SK-N-SH (cell line): Measurements from ENCODE around the gene SYT1.

ENCODE experiments used
- CHD2 ChIP-seq: fragments of 150-350 bp; IDR thresholded peaks from 2 replicates; pipeline ENCODE4 v1.6.1; 2018; ENCODE audit warnings: low read length; ENCODE audit not compliant: partially characterized antibody
- EP300 ChIP-seq, 2 experiments: IDR thresholded peaks; 2 replicates each; pipeline versions ENCODE4 v1.4.0 to v1.6.1; 2012; ENCODE audit warnings: borderline replicate concordance in 1 of 2, low read depth in 1 of 2, low read length in 1 of 2
- EZH2phosphoT487 ChIP-seq: fragments of 200-600 bp; sonication (generic); IDR thresholded peaks from 2 replicates; pipeline ENCODE4 v1.6.1; 2017; ENCODE audit warnings: low read depth, mixed run types, mild to moderate bottlenecking, antibody characterized with exemption, moderate library complexity, borderline replicate concordance
- GABPA ChIP-seq: IDR thresholded peaks from 2 replicates; pipeline ENCODE4 v1.4.0; 2012; ENCODE audit warnings: low read depth, mild to moderate bottlenecking
- JUND ChIP-seq: IDR thresholded peaks from 2 replicates; pipeline ENCODE4 v1.4.0; 2012
- MXI1 ChIP-seq: IDR thresholded peaks from 2 replicates; pipeline ENCODE4 v1.6.1; 2012; ENCODE audit warnings: mild to moderate bottlenecking, low read depth, low read length, improper control_type of control experiment
- NFIC ChIP-seq: IDR thresholded peaks from 2 replicates; pipeline ENCODE4 v1.4.0; 2012; ENCODE audit warnings: borderline replicate concordance
- POLR2AphosphoS5 ChIP-seq: IDR thresholded peaks from 2 replicates; pipeline ENCODE4 v1.6.1; 2012; ENCODE audit warnings: low read depth, low read length
- RCOR1 ChIP-seq: fragments of 150-350 bp; IDR thresholded peaks from 2 replicates; pipeline ENCODE4 v1.6.1; 2017; ENCODE audit warnings: antibody characterized with exemption, low read length
- TAF1 ChIP-seq: IDR thresholded peaks from 2 replicates; pipeline ENCODE4 v1.6.1; 2012; ENCODE audit warnings: low read depth, mild to moderate bottlenecking, low read length, moderate library complexity, borderline replicate concordance
- TEAD4 ChIP-seq: IDR thresholded peaks from 2 replicates; pipeline ENCODE4 v1.4.0; 2012; ENCODE audit warnings: mild to moderate bottlenecking, borderline replicate concordance; ENCODE audit not compliant: insufficient read depth
- TF ChIP-seq, protein P1 (sequence below): fragments of 200-600 bp; sonication (generic); IDR thresholded peaks from 2 replicates; pipeline ENCODE4 v1.6.1; 2017; ENCODE audit warnings: antibody characterized with exemption, mild to moderate bottlenecking, moderate library complexity
- TF ChIP-seq, protein P2 (sequence below): IDR thresholded peaks from 2 replicates; pipeline ENCODE4; 2012
- TF ChIP-seq, protein P3 (sequence below): IDR thresholded peaks from 2 replicates; pipeline ENCODE4 v1.4.0; 2012; ENCODE audit warnings: low read depth

DNA sequence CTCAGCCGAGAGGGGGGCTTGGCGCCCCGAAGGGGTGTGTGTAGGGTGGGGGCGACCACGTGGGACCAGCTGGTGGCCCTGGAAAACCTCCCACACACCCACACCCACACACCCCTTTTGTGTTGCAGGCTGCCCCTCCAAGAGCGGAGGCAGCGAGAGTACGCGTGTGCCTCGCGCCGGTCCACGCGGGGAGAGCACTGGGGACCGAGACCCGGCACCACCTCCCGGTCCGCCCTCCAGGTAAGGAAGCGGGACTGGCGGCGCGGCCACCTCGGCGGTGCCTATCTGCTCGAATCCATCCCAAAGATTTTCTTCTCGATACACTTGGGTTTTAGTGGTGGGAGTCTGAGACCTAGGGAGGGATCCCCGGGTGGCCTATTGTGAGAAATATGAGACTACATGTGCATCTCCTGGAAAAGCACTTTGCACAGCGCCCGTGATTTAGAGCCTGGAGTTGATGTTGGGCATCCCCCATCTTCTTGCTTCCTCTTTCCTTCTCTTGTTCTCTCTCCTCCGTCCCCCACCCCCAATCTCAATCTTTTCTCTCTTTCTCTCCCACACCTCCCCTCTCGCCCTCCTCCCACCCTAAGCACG lies 393 bp downstream of the SYT1 start:
- peak; percentile 78 for TF ChIP-seq MXI1
- TF ChIP-seq, protein P1, sequence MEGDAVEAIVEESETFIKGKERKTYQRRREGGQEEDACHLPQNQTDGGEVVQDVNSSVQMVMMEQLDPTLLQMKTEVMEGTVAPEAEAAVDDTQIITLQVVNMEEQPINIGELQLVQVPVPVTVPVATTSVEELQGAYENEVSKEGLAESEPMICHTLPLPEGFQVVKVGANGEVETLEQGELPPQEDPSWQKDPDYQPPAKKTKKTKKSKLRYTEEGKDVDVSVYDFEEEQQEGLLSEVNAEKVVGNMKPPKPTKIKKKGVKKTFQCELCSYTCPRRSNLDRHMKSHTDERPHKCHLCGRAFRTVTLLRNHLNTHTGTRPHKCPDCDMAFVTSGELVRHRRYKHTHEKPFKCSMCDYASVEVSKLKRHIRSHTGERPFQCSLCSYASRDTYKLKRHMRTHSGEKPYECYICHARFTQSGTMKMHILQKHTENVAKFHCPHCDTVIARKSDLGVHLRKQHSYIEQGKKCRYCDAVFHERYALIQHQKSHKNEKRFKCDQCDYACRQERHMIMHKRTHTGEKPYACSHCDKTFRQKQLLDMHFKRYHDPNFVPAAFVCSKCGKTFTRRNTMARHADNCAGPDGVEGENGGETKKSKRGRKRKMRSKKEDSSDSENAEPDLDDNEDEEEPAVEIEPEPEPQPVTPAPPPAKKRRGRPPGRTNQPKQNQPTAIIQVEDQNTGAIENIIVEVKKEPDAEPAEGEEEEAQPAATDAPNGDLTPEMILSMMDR = no peak
- TF ChIP-seq JUND = no peak
- TF ChIP-seq POLR2AphosphoS5 = no peak
- no peak for TF ChIP-seq GABPA
- TF ChIP-seq TAF1 = no peak
- no peak for TF ChIP-seq EP300 (IDR thresholded peaks at IDR 0.05; ENCODE audit: borderline replicate concordance in 1 of 2, low read depth in 1 of 2, low read length in 1 of 2)
- TF ChIP-seq CHD2 = no peak
- TF ChIP-seq, protein P2, sequence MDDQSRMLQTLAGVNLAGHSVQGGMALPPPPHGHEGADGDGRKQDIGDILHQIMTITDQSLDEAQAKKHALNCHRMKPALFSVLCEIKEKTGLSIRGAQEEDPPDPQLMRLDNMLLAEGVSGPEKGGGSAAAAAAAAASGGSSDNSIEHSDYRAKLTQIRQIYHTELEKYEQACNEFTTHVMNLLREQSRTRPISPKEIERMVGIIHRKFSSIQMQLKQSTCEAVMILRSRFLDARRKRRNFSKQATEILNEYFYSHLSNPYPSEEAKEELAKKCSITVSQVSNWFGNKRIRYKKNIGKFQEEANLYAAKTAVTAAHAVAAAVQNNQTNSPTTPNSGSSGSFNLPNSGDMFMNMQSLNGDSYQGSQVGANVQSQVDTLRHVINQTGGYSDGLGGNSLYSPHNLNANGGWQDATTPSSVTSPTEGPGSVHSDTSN = no peak
- TF ChIP-seq NFIC = no peak
- no peak for TF ChIP-seq TEAD4
- TF ChIP-seq RCOR1 = no peak
- TF ChIP-seq, protein P3, sequence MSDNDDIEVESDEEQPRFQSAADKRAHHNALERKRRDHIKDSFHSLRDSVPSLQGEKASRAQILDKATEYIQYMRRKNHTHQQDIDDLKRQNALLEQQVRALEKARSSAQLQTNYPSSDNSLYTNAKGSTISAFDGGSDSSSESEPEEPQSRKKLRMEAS = peak; percentile 8; the same call in 1 of the 2 replicates
- TF ChIP-seq EZH2phosphoT487 = no peak
